Measurements from ENCODE around the gene VAMP1.

GRCh38 chr12:6443361-6443983, 27.0 kb downstream of the VAMP1 start:
- TF ChIP-seq POLR2AphosphoS5 (IDR thresholded peaks at IDR 0.05; ENCODE audit: low read depth, low read length) (no peak), REST (IDR thresholded peaks at IDR 0.05; ENCODE audit: insufficient read depth in 1 of 2, low read depth in 2 of 2, low read length in 2 of 2) (no peak), SIN3A (IDR thresholded peaks at IDR 0.05; ENCODE audit: borderline replicate concordance, insufficient read depth, low read length) (no peak), FOXP2 (optimal IDR thresholded peaks at IDR 0.05; ENCODE audit: borderline replicate concordance, extremely low read depth, extremely low read length, insufficient read depth) (no peak), TAF1 (IDR thresholded peaks at IDR 0.05; ENCODE audit: borderline replicate concordance, insufficient read depth, low read length) (no peak)
